Fibroblast of the aortic adventitia (primary cell): ENCODE measurements around the gene DCLK2. TPM values are rescaled to one million over a fixed set of nuclear protein-coding genes. Genes with fewer than 3 reads are reported as not detected.

ENCODE experiments used
- DNase-seq: peaks from one replicate; pipeline ENCODE4 v3.0.0-alpha.2; 2010; ENCODE audit warnings: low read depth
- H3K4me3 ChIP-seq: 2 replicates; pipeline ENCODE4 v1.5.1; 2011; ENCODE audit warnings: low read depth, mild to moderate bottlenecking, control low read depth, low read length, moderate library complexity
- CTCF ChIP-seq: IDR thresholded peaks from 2 replicates; pipeline ENCODE4 v1.5.1; 2011; ENCODE audit warnings: mild to moderate bottlenecking, low read length, control low read depth, inconsistent platforms; ENCODE audit not compliant: insufficient read depth
- total RNA-seq: library from RNA; depleted of rRNA; stranded (reverse); fragments of >200 nt; gene quantifications from 2 replicates; pipeline ENCODE4 v1.2.3, GENCODE V29; 2012; ENCODE audit warnings: low replicate concordance

The DCLK2 gene
- total RNA-seq, 1 donor = 4.5 TPM

- no peak for TF ChIP-seq CTCF
- no peak overlapping the region for H3K4me3 ChIP-seq
- DNase-seq = peak; percentile 42
Measured at GRCh38 chr4:150236626-150237025, 158.4 kb downstream of the DCLK2 start.

GRCh38 chr4:150237110-150237872 is 159.0 kb downstream of the DCLK2 start:
- TF ChIP-seq CTCF = no peak
- peak; percentile 97 for DNase-seq
- H3K4me3 ChIP-seq = no peak overlapping the region

- TF ChIP-seq CTCF = no peak
- no peak overlapping the region for H3K4me3 ChIP-seq
- no peak for DNase-seq
Measured at GRCh38 chr4:150238591-150238990, 160.3 kb downstream of the DCLK2 start.

- no peak for DNase-seq
- TF ChIP-seq CTCF = no peak
- no peak overlapping the region for H3K4me3 ChIP-seq
Measured at GRCh38 chr4:150240011-150240410, 161.8 kb downstream of the DCLK2 start.

- no peak overlapping the region for H3K4me3 ChIP-seq
- TF ChIP-seq CTCF = peak; percentile 97
- peak; percentile 66 for DNase-seq
Measured at GRCh38 chr4:150242820-150243458, 164.7 kb downstream of the DCLK2 start.

- no peak for TF ChIP-seq CTCF
- no peak for DNase-seq
- H3K4me3 ChIP-seq = no peak overlapping the region
Measured at GRCh38 chr4:150243932-150244331, 165.7 kb downstream of the DCLK2 start.
